ENCODE results near the gene SLC24A3.
"Not testable (repeated sequence)": the region's sequence is repeated elsewhere in the genome, so short reads cannot be mapped to it uniquely, and the experiment has no call there.

Gene SLC24A3

DNA sequence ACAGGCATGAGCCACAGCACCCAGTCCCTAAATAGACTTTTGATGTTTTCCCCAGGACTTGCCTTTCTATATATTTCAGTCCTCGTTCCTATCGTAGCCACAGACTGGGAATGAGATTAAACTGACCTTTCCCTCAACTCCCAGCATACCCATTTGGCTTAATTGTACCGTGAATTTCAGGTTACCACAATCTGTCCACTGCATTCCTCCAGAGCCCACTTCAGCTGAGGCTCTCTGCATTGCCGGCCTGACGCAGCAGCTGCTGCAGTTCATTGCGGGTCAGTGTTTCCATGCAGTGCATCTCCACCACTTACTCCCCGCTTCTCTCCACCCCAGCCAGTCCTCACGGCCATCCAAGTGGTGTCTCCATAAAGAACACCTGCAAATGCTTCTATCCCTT, 442.5 kb downstream of the SLC24A3 start:
- in situ Hi-C loops (cut with HindIII; ENCODE audit: low sequenced_read_pairs), result no loop called here

- in situ Hi-C loops (cut with HindIII; ENCODE audit: low sequenced_read_pairs), result no loop called here
Observed at GRCh38 chr20:19658137-19658536, 445.7 kb downstream of the SLC24A3 start.

DNA sequence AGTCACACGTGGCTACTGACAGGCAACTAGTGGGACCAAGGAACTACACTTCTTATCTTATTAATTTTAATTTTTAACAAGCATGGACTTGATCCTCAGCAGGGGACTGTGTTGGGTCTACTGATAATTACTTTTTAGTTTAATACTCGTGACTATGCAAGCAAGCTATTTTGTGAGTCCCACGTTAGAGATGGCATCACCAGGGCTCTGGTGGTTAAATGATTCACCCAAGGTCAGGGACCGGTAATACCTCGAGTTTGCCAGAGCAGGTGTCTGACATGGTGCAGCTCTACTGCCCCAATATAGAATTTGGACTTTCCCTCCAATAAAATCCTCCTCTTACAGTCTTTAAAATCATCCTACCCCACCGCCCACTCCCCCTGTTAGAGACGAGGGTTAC, 447.0 kb downstream of the SLC24A3 start:
- in situ Hi-C loops (cut with HindIII; ENCODE audit: low sequenced_read_pairs), result no loop called here

- in situ Hi-C loops (cut with HindIII; ENCODE audit: low sequenced_read_pairs), result no loop called here
Observed at GRCh38 chr20:19660808-19661378, 448.5 kb downstream of the SLC24A3 start.

DNA sequence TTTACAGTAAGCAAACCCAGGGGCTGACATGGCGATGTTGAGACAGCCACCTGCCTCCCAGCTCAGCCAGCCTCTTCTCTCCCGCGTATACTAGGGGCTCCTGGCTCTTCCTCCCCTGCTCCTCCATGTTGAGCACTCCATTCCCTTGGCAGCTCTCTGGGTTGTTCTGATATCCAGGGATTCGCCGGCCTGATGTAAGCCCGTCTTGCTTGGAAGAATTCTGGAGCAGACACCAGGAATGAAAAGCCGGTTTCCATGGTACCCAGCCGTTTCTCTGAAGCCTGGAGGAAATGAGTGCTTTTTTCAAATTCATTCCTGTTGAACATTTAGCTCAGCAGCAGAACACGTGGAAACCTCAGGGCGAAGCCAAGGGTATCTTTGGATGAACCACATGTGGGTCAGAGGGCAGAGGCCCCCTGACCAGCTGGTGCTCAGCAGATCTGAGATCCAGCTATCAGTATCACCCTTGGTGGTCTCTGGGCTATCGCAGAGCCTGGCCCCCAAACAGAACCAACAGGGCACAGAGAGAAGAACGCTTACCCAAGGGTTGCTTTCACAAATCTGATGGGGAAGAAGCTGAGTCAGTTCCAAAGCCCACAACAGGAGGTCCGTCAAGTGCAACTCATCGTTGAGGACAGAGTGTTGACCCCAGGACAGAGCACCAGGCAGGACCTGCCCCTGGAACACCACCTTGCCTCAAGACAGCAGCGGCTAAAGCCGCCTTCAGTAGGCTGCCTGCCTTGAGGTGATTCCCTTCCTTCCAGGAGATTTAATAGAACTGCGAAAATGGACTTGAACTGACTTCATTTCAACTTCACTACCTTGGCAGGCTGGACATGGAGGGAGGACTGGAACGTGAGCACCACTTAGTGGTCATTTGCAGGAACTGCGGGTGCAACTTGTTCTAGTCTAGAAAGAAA, 449.5 kb downstream of the SLC24A3 start:
- in situ Hi-C loops (cut with HindIII; ENCODE audit: low sequenced_read_pairs), result no loop called here

DNA sequence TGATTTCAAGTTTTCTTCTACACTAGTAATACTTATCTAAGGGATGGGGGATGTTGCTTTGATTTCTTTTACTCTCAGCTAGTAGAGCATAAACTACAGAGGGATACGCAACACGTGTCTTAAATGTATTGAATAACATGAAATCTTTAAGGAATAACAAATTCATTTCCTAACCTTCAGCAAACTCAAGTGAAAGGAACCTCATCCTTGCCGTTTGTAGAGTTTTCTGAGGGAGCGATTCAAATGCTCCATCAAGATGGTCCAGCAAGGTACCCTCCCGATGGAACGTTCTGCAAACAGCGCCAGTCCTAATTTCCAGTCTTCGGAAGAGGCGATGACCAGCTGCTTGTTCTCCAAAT, 450.2 kb downstream of the SLC24A3 start:
- in situ Hi-C loops (cut with HindIII; ENCODE audit: low sequenced_read_pairs), result no loop called here

DNA sequence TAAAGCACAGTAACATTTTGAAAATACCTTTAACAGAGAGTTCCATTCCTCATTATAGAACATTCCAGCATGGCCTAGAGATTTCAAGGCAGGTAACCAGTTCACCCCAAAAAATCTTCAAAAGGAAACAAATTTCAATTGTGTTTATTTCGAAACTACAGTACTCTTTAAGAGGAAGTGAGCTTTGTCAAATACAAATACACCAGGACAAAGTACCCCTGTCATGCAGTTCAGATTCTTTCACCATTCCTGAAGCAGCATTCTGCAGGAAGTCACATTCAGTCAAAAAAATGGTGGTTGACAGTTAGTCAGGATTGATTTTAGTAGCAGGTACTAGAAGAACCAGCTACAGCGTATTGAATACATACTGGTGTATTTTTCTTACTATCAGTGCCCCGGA, 456.0 kb downstream of the SLC24A3 start:
- in situ Hi-C loops (cut with HindIII; ENCODE audit: low sequenced_read_pairs), result no loop called here

GRCh38 chr20:19670829-19671228, 458.4 kb downstream of the SLC24A3 start:
- in situ Hi-C loops (cut with HindIII; ENCODE audit: low sequenced_read_pairs), result no loop called here

GRCh38 chr20:19671374-19671773, 458.9 kb downstream of the SLC24A3 start:
- in situ Hi-C loops (cut with HindIII; ENCODE audit: low sequenced_read_pairs), result no loop called here

- in situ Hi-C loops (cut with HindIII; ENCODE audit: low sequenced_read_pairs), result no loop called here
Observed at GRCh38 chr20:19672498-19672897, 460.1 kb downstream of the SLC24A3 start.

DNA sequence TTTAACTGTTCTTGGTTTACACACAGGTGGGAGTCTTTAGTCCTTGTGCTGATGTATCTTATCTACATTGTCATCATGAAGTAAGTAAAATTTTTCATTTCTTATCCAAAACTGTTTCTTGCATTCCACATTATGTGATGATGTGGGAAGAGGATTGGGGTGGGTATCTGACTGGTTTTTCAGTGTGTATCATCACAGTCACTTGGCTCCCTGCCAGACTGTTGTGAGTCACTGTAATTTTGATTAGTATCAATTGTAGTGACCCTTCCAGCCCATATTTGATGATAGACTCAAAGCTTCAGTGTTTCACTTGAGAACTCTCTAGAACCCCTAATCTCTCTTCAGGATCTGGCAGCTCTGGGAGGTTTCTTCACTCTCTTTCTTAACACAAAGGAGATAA, 461.1 kb downstream of the SLC24A3 start:
- in situ Hi-C loops (cut with HindIII; ENCODE audit: low sequenced_read_pairs), result no loop called here

GRCh38 chr20:19676202-19676601, 463.8 kb downstream of the SLC24A3 start:
- in situ Hi-C loops (cut with HindIII; ENCODE audit: low sequenced_read_pairs), result no loop called here

- in situ Hi-C loops (cut with HindIII; ENCODE audit: low sequenced_read_pairs), result no loop called here
Observed at GRCh38 chr20:19677336-19677735, 464.9 kb downstream of the SLC24A3 start.

DNA sequence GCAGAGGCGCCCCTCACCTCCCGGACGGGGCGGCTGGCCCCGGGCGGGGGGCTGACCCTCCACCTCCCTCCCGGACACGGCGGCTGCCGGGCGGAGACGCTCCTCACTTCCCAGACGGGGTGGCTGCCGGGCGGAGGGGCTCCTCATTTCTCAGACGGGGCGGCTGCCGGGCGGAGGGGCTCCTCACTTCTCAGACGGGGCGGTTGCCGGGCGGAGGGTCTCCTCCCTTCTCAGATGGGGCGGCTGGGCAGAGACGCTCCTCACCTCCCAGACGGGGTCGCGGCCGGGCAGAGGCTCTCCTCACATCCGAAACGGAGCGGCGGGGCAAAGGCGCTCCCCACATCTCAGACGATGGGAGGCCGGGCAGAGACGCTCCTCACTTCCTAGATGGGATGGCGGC, 466.1 kb downstream of the SLC24A3 start:
- in situ Hi-C loops (cut with HindIII; ENCODE audit: low sequenced_read_pairs), result not testable (repeated sequence)

DNA sequence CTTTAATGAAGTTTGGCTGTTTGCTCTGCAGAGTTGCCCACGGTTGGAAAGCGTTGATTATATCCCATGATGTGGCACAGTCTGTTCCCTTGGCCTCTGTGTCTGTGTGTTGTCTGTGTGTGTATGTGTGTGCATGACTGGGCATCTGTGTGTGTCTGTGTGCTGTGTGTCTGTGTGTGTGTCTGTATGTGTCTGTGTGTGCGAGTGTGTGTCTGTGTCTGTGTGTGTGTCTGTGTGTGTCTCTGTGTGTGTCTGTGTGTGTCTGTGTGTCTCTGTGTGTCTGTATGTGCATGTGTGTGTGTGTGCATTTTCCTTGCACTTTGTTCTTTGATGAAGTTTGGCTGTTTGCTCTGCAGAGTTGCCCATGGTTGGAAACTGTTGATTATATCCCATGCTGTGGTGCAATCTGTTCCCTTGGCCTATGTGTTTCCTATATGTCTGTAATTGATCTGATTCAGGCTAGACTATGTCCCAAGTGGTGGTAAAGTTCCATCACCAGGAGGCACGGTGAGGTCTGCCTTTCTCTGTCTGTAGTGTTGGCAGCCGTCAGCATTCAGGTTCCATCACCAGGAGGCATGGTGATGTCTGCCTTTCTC, 467.6 kb downstream of the SLC24A3 start:
- in situ Hi-C loops (cut with HindIII; ENCODE audit: low sequenced_read_pairs), result no loop called here

DNA sequence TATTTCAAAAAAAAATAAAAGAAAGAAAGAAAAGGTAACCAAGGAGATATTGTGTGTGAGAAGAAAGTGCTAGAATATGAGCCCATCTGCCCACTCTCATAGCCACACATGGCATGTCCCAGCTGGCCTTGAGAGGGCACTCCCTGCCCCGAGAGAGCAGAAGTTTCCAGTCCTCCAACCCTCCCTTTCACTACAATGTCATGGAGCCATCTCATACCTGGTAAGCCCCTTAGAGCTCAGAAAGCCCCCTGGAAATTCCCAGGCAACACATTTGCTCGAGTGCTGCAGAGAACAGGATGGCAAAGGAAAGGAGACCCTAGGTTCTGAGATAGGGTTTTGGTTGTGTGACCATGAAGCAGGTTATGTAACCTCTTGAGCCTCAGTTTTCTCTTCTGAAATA, 469.8 kb downstream of the SLC24A3 start:
- in situ Hi-C loops (cut with HindIII; ENCODE audit: low sequenced_read_pairs), result no loop called here

DNA sequence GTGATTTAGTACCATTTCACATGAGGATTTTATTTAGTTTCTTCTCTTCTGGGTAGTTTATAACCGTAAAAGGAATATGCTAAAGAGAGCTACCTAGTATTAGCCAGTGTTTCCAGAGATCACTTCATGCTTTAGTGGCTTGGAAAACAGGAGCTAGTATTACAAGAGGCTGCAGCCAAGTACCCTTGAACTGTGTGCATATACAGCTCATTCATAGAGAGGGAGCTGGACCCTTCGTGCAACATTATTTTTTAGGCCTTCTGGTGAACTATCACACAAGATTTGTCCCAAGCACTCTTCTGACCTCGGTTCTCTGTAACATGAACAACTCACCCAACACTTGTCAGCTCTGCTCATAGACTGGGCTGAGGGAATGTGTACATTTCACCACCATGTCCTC, 470.7 kb downstream of the SLC24A3 start:
- in situ Hi-C loops (cut with HindIII; ENCODE audit: low sequenced_read_pairs), result no loop called here

- in situ Hi-C loops (cut with HindIII; ENCODE audit: low sequenced_read_pairs), result no loop called here
Observed at GRCh38 chr20:19683822-19684221, 471.4 kb downstream of the SLC24A3 start.

GRCh38 chr20:19688031-19688806, 475.8 kb downstream of the SLC24A3 start:
- in situ Hi-C loops (cut with HindIII; ENCODE audit: low sequenced_read_pairs), result no loop called here

GRCh38 chr20:19690462-19690861, 478.0 kb downstream of the SLC24A3 start:
- in situ Hi-C loops (cut with HindIII; ENCODE audit: low sequenced_read_pairs), result no loop called here

GRCh38 chr20:19691125-19691524, 478.7 kb downstream of the SLC24A3 start:
- in situ Hi-C loops (cut with HindIII; ENCODE audit: low sequenced_read_pairs), result no loop called here
